MM.1S (cell line): ENCODE data around the gene PLEKHA3.

ENCODE experiments used
- EZH2phosphoT487 ChIP-seq: fragments of 300-600 bp; sonication (generic); IDR thresholded peaks from 2 replicates; pipeline ENCODE4 v1.6.1; 2018; ENCODE audit warnings: antibody characterized with exemption, low read length
- TF ChIP-seq, protein P1 (sequence below): fragments of 300-600 bp; sonication (generic); IDR thresholded peaks from 2 replicates; pipeline ENCODE4 v1.5.1; 2016; ENCODE audit warnings: antibody characterized with exemption, low read length, mixed read lengths

DNA sequence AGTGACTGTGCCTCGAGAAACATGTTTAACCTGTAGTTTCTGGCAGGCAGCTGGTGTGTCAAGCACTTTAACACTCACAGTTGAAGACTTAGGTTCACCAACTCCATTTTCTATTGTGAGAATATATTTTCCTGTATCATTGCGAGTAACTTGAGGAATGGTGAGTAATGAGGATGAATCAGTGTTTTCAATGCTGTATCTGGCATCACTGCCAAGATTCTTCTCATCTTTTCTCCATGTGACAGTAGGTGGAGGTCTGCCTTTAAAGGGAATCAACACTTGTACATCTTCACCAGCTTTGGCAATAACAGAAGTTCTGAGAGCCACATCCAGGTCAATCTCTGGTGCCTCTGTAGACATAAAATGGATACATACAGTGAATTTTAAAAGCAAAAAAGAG lies 72.8 kb downstream of the PLEKHA3 start:
- TF ChIP-seq, protein P1, sequence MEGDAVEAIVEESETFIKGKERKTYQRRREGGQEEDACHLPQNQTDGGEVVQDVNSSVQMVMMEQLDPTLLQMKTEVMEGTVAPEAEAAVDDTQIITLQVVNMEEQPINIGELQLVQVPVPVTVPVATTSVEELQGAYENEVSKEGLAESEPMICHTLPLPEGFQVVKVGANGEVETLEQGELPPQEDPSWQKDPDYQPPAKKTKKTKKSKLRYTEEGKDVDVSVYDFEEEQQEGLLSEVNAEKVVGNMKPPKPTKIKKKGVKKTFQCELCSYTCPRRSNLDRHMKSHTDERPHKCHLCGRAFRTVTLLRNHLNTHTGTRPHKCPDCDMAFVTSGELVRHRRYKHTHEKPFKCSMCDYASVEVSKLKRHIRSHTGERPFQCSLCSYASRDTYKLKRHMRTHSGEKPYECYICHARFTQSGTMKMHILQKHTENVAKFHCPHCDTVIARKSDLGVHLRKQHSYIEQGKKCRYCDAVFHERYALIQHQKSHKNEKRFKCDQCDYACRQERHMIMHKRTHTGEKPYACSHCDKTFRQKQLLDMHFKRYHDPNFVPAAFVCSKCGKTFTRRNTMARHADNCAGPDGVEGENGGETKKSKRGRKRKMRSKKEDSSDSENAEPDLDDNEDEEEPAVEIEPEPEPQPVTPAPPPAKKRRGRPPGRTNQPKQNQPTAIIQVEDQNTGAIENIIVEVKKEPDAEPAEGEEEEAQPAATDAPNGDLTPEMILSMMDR = no peak
- no peak for TF ChIP-seq EZH2phosphoT487
